SHP77 (cell line): ENCODE data around the gene DIO1.

Experiments used
- DNase-seq, 2 experiments: peaks; one replicate each; lab custom pipeline; 2025; lab: John Stamatoyannopoulos, UW

The DIO1 gene

DNA sequence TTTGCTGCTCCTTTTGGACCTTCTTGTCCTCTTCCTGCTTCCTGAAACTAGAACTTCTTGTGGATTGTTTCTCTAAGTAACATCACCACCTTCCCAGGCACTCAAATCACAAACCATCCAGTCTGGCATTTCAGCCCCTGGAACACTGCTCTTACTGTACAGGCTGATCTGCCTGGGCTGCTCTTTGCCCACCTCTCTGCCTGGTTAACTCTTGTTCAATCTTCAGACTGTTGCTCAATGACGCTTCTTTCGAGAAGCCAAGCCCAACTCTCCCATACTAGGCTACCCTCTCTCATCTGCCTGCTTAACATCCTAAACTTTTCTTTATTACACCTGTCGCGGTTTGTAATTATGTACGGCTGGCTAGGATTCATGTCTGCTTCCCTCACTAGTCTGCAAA is 657 bp downstream of the DIO1 start:
- DNase-seq, result no peak

GRCh38 chr1:53895421-53895820 is 1.4 kb downstream of the DIO1 start:
- no peak for DNase-seq

GRCh38 chr1:53896635-53897229 is 2.7 kb downstream of the DIO1 start:
- DNase-seq, result no peak

GRCh38 chr1:53899206-53899628 is 5.2 kb downstream of the DIO1 start:
- DNase-seq, result peak; percentile 30 to 46

GRCh38 chr1:53899708-53900107 is 5.7 kb downstream of the DIO1 start:
- no peak for DNase-seq

- DNase-seq, result no peak
Observed at GRCh38 chr1:53902235-53903138, 8.5 kb downstream of the DIO1 start.

DNA sequence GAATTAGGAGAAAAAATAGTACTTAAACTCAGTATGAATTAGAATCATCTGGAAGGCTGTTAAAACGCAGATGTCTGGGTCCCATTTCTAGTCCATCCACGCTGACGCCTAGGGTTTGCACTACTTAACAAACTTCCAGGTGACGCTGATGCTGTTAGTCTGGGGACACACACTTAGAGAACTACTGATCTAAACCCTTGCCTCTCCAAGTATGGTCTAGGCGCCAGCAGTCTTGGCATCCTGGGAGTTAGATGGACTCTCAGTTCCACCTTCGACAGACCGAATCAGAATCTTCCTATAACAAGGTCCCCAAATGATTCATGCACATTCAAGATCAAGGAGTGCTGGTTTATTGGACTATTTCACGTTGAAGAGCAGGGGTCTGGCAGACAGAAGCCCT is 11.5 kb downstream of the DIO1 start:
- no peak for DNase-seq

GRCh38 chr1:53906121-53906520 is 12.1 kb downstream of the DIO1 start:
- DNase-seq, result no peak

- no peak for DNase-seq
Observed at GRCh38 chr1:53909946-53910345, 16.0 kb downstream of the DIO1 start.

DNA sequence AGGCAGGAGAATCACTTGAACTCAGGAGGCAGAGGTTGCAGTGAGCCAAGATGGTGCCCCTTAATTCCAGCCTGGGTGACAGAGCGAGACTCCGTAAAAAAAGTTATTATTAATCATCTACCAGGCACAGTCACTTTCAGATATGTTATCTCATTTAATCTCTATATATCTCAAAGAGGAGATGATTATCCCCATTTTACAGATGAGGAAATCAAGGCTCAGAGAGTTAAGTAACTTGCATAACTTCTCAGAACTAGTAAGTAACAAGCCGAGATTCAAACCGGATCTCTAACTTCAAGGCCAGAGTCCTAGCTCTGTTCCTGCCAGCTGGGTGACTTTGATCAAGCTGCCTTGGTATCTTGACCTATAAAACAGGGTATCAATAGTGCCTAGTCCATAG is 17.5 kb downstream of the DIO1 start:
- no peak for DNase-seq

GRCh38 chr1:53913352-53914033 is 19.5 kb downstream of the DIO1 start:
- no peak for DNase-seq

DNA sequence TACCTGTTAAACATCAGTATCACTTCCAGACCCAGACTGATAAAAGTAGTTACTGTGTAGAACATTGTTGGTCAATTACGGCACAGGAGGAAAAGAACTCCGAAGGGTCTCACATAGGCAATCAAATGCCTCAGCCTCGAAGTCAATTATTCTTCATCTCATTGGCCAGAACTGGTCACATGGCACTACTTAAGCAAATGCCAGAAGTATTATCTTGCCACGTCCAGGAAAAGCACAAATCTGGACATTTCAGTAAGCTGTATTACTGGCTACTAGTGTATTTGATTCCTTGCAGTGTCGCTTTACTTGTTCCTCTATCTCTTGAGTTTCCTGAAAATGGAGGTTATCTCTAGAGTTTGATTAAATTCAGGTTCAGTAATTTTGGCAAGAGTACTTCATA is 24.4 kb downstream of the DIO1 start:
- DNase-seq, result no peak

- DNase-seq, result no peak
Observed at GRCh38 chr1:53919675-53920066, 25.7 kb downstream of the DIO1 start.

DNA sequence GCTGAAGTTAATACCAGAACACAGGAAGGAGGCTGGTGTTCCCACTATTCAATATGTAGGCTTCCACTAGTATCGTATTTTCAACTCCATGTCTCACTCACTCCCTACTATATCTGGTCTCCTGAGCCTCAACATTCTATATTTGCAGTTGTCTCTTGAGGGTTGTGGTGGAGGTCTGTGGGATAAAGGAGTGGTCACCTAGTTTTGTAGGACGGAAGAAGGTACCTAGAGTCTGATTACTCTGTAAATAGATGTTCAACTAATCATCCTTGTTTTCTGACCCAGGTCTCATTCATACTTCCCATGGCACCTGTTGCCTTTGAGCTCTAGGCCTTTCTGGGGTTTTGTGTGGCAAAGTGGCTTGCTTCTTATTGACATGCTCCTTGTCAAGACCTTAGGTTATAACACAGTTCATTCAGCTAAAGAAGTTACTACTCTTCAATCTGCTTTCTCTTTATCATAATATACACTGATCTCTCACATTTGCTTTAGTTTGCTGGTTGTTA is 33.4 kb downstream of the DIO1 start:
- no peak for DNase-seq

GRCh38 chr1:53929246-53929960 is 35.4 kb downstream of the DIO1 start:
- DNase-seq, result no peak

DNA sequence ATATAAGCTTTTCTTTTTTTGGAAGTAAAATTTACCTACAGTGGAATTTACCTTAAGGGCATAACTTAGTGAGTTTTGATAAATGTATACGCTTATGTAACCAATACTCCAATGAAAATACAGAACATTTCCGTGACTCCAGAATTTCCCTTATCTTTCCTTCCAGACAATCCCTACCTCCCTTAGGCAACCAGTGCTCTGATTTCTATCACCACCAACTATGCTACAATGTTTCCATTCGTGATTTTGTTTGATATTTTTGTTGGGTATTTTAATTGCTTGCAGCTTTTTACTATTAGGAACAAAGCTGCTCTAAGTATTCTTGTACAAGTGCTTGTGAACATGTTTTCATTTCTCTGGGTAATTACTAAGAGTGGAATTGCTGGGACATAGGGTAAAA is 36.9 kb downstream of the DIO1 start:
- DNase-seq, result no peak

- DNase-seq, result no peak
Observed at GRCh38 chr1:53931523-53931922, 37.5 kb downstream of the DIO1 start.

GRCh38 chr1:53934170-53934765 is 40.3 kb downstream of the DIO1 start:
- DNase-seq, result no peak

GRCh38 chr1:53936430-53936829 is 42.4 kb downstream of the DIO1 start:
- DNase-seq, result no peak

GRCh38 chr1:53938136-53938830 is 44.3 kb downstream of the DIO1 start:
- DNase-seq, result no peak
